ENCODE data around the gene TRPC4AP.

Gene TRPC4AP

DNA sequence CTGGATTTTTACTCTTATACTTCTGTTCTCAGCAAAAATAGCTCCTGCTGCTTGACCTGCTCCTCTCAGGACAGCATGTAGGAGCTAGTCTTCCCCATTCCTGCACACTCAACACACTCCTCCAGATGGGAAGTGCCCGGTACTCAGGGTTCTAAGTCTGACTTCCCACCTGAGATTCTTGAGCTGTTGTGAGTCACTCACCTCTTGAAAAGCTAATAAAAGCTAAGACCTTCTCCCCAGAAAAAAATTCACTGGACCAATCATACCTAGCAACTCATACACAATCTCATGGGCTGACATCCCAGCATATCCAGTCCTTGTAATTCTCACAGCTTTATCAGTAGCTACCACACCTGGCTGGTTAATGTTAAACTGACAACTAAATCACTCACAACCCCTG lies 53.5 kb downstream of the TRPC4AP start:
- Histone ChIP-seq H3K9me2 (replicated peaks; ENCODE audit: insufficient read depth, low read length) (no peaks in the 10 kb centered on the region), H4K20me1 (ENCODE audit: insufficient read depth, low read length) (no peaks in the 10 kb centered on the region), H2AFZ (ENCODE audit: low read length) (no peak overlapping the region), H3K4me3 (ENCODE audit: low read length) (no peak overlapping the region), H3K27ac (ENCODE audit: low read length) (no peak overlapping the region), H3K4me2 (ENCODE audit: low read depth, low read length) (no peak overlapping the region), H3K9ac (ENCODE audit: low read length) (no peak overlapping the region), H3F3A (ENCODE audit: insufficient read depth, low read length) (no peaks in the 10 kb centered on the region; the same call in 1 of the 2 replicates), H3K36me3 (replicated peaks; ENCODE audit: insufficient read depth, low read length) (peaks cover 3% of the 10 kb centered on the region), H3K4me1 (ENCODE audit: low read length) (peaks cover 11% of the 10 kb centered on the region), H3K79me2 (ENCODE audit: low read length) (peaks cover 23% of the 10 kb centered on the region), H3K9me3 (replicated peaks; ENCODE audit: insufficient read depth, low read length) (no peaks in the 10 kb centered on the region), H3K27me3 (replicated peaks; ENCODE audit: insufficient read depth, low read length) (no peaks in the 10 kb centered on the region)
- no peak for TF ChIP-seq CTCF (IDR thresholded peaks at IDR 0.05; ENCODE audit: low read length)
- TF ChIP-seq EZH2 (optimal IDR thresholded peaks at IDR 0.05; ENCODE audit: low read depth, low read length), result no peak
- no peak for TF ChIP-seq EZH2phosphoT487 (IDR thresholded peaks at IDR 0.05; ENCODE audit: low read length)
- no peak for DNase-seq

DNA sequence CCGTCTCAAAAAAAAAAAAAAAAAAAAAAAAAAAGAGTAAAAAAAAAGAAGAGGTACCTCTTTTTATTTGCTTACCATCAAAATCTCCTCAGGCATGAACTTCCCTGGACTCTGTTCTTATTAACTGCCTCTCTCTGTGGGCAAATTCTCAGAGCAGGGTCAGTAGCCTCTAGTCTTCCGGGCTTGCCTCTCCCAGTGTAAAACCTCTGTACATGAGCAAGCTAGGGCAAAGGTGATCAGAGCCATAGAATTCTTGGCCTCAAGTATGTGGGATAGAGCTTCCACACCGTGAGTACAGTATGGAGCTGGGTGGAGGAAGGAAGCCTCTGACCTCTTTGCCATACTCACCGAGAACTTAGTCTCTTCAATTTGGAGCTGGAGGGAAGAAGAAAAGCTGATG lies 58.5 kb downstream of the TRPC4AP start:
- Histone ChIP-seq H3K36me3 (replicated peaks; ENCODE audit: insufficient read depth, low read length) (peaks cover 11% of the 10 kb centered on the region), H3K4me2 (ENCODE audit: low read depth, low read length) (no peak overlapping the region), H3K27ac (ENCODE audit: low read length) (no peak overlapping the region), H3K4me3 (ENCODE audit: low read length) (no peak overlapping the region), H4K20me1 (ENCODE audit: insufficient read depth, low read length) (no peaks in the 10 kb centered on the region), H3K79me2 (ENCODE audit: low read length) (0 out of 2 replicates have a peak, but pooled peaks cover 5% of the 10 kb centered on the region), H3K9me2 (replicated peaks; ENCODE audit: insufficient read depth, low read length) (no peaks in the 10 kb centered on the region), H3K9me3 (replicated peaks; ENCODE audit: insufficient read depth, low read length) (no peaks in the 10 kb centered on the region), H3K27me3 (replicated peaks; ENCODE audit: insufficient read depth, low read length) (no peaks in the 10 kb centered on the region), H3K4me1 (ENCODE audit: low read length) (no peaks in the 10 kb centered on the region), H3F3A (ENCODE audit: insufficient read depth, low read length) (no peaks in the 10 kb centered on the region), H3K9ac (ENCODE audit: low read length) (no peak overlapping the region), H2AFZ (ENCODE audit: low read length) (no peak overlapping the region)
- no peak for DNase-seq
- TF ChIP-seq CTCF (IDR thresholded peaks at IDR 0.05; ENCODE audit: low read length) (no peak), EZH2 (optimal IDR thresholded peaks at IDR 0.05; ENCODE audit: low read depth, low read length) (no peak), EZH2phosphoT487 (IDR thresholded peaks at IDR 0.05; ENCODE audit: low read length) (no peak)

DNA sequence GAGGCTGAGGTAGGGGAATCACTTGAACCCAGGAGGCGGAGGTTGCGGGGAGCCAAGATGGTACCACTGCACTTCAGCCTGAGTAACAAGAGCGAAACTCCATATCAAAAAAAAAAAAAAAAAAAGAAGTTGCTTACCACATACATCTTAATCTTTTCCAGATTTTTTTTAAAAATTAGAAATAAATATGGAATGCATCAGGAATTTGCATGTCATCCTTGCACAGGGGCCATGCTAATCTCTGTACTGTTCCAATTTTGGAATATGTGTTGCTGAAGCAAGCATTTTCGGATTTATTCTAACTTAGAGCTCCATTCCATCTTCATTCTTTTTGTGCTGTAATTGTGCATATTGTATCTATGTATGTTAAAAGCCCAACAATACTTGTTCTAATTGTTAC lies 62.5 kb downstream of the TRPC4AP start:
- Histone ChIP-seq H3K9me2 (replicated peaks; ENCODE audit: insufficient read depth, low read length) (no peaks in the 10 kb centered on the region), H3K4me3 (ENCODE audit: low read length) (no peak overlapping the region), H3K9ac (ENCODE audit: low read length) (no peak overlapping the region), H3K27ac (ENCODE audit: low read length) (no peak overlapping the region), H3K4me1 (ENCODE audit: low read length) (no peaks in the 10 kb centered on the region), H3K27me3 (replicated peaks; ENCODE audit: insufficient read depth, low read length) (no peaks in the 10 kb centered on the region), H3K36me3 (replicated peaks; ENCODE audit: insufficient read depth, low read length) (peaks cover 8% of the 10 kb centered on the region), H4K20me1 (ENCODE audit: insufficient read depth, low read length) (no peaks in the 10 kb centered on the region), H3K79me2 (ENCODE audit: low read length) (no peaks in the 10 kb centered on the region), H3K4me2 (ENCODE audit: low read depth, low read length) (no peak overlapping the region), H2AFZ (ENCODE audit: low read length) (no peak overlapping the region), H3K9me3 (replicated peaks; ENCODE audit: insufficient read depth, low read length) (no peaks in the 10 kb centered on the region), H3F3A (ENCODE audit: insufficient read depth, low read length) (no peaks in the 10 kb centered on the region)
- TF ChIP-seq CTCF (IDR thresholded peaks at IDR 0.05; ENCODE audit: low read length) (no peak), EZH2 (optimal IDR thresholded peaks at IDR 0.05; ENCODE audit: low read depth, low read length) (no peak), EZH2phosphoT487 (IDR thresholded peaks at IDR 0.05; ENCODE audit: low read length) (no peak)
- DNase-seq, result no peak
